Muscle of back (tissue), 11 donors: Measurements from ENCODE around the gene ATP11A. TPM values are rescaled to one million over a fixed set of nuclear protein-coding genes. Genes with fewer than 3 reads are reported as not detected.

Source experiments
- DNase-seq, 3 donors: peaks; one replicate each; pipeline versions ENCODE4 v3.0.0 to v3.0.0-alpha.2; 2013
- polyA plus RNA-seq, 10 donors: library from polyadenylated mRNA; unstranded; fragments of 120-200 nt; gene quantifications; one replicate each; pipeline ENCODE4 v1.2.1, GENCODE V29; 2013; ENCODE audit not compliant: insufficient read length in 10 of 10

The ATP11A gene
- polyA plus RNA-seq, 10 donors, result 16.7 to 26.2 (median 21.4) TPM

GRCh38 chr13:112738606-112739005, 48.8 kb downstream of the ATP11A start:
- no peak for DNase-seq

GRCh38 chr13:112740502-112741131, 50.8 kb downstream of the ATP11A start:
- peak in 1 of 3 donors; percentile 59 for DNase-seq

GRCh38 chr13:112741185-112741755, 51.4 kb downstream of the ATP11A start:
- DNase-seq, result no peak

- no peak for DNase-seq
Observed at GRCh38 chr13:112741835-112742570, 52.2 kb downstream of the ATP11A start.

- DNase-seq, result no peak
Observed at GRCh38 chr13:112742583-112742982, 52.7 kb downstream of the ATP11A start.

- DNase-seq, result no peak
Observed at GRCh38 chr13:112743451-112744167, 53.8 kb downstream of the ATP11A start.

- DNase-seq, result no peak
Observed at GRCh38 chr13:112744168-112745021, 54.6 kb downstream of the ATP11A start.

- DNase-seq, result no peak
Observed at GRCh38 chr13:112746044-112746443, 56.2 kb downstream of the ATP11A start.

GRCh38 chr13:112747256-112747655, 57.4 kb downstream of the ATP11A start:
- no peak for DNase-seq

- DNase-seq, result peak in 1 of 3 donors; percentile 41
Observed at GRCh38 chr13:112748947-112749735, 59.3 kb downstream of the ATP11A start.

GRCh38 chr13:112750570-112750969, 60.7 kb downstream of the ATP11A start:
- no peak for DNase-seq

GRCh38 chr13:112751617-112752016, 61.8 kb downstream of the ATP11A start:
- DNase-seq, result no peak

GRCh38 chr13:112752211-112752610, 62.4 kb downstream of the ATP11A start:
- no peak for DNase-seq

- DNase-seq, result peak in 1 of 3 donors; percentile 70
Observed at GRCh38 chr13:112752711-112753541, 63.1 kb downstream of the ATP11A start.

GRCh38 chr13:112753833-112754232, 64.0 kb downstream of the ATP11A start:
- no peak for DNase-seq

GRCh38 chr13:112754281-112755025, 64.6 kb downstream of the ATP11A start:
- no peak for DNase-seq

GRCh38 chr13:112755331-112755730, 65.5 kb downstream of the ATP11A start:
- DNase-seq, result no peak

GRCh38 chr13:112756081-112756480, 66.2 kb downstream of the ATP11A start:
- no peak for DNase-seq

GRCh38 chr13:112756511-112756966, 66.7 kb downstream of the ATP11A start:
- DNase-seq, result no peak
